K562 (cell line): ENCODE measurements around the gene SEPTIN8.

ENCODE experiments used
- LEF1 ChIP-seq: fragments of 450-650 bp; IDR thresholded peaks from 2 replicates; pipeline ENCODE4 v1.6.1; 2016; ENCODE audit warnings: mild to moderate bottlenecking
- MAFF ChIP-seq: IDR thresholded peaks from 2 replicates; pipeline ENCODE4 v1.6.1; 2012; ENCODE audit warnings: low read length, improper control_type of control experiment
- POLR2A ChIP-seq: fragments of 450-650 bp; conservative IDR thresholded peaks from 2 replicates; pipeline ENCODE4 v1.6.1; 2016
- RCOR1 ChIP-seq, 2 experiments: IDR thresholded peaks; 2 replicates each; pipeline ENCODE4 v1.6.1; 2012; ENCODE audit warnings: low read depth in 2 of 2, low read length in 2 of 2, borderline replicate concordance in 1 of 2, improper control_type of control experiment in 1 of 2
- TAF1 ChIP-seq: IDR thresholded peaks from 2 replicates; pipeline ENCODE4 v1.6.1; 2011; ENCODE audit warnings: mild to moderate bottlenecking, low read length, moderate library complexity; ENCODE audit not compliant: insufficient read depth, control insufficient read depth, severe bottlenecking; ENCODE audit errors: extremely low read depth
- TAF7 ChIP-seq: fragments of 450-650 bp; IDR thresholded peaks from 2 replicates; pipeline ENCODE4 v1.6.1; 2016; ENCODE audit warnings: missing genetic modification characterization, missing compliant biosample characterization
- ZBTB8A ChIP-seq: fragments of 450-650 bp; IDR thresholded peaks from 2 replicates; pipeline ENCODE4 v1.6.1; 2018; ENCODE audit warnings: mild to moderate bottlenecking, moderate library complexity; ENCODE audit not compliant: partially characterized antibody
- ZNF23 ChIP-seq: fragments of 250-450 bp; sonication (Bioruptor Pico); IDR thresholded peaks from 2 replicates; pipeline ENCODE4 v1.4.0; 2020; ENCODE audit warnings: mild to moderate bottlenecking
- ZNF282 ChIP-seq: sonication (generic); formaldehyde crosslinking; IDR thresholded peaks from 2 replicates; pipeline ENCODE4 v1.8.1; 2023; ENCODE audit warnings: missing genetic modification reagents
- TF ChIP-seq, protein P1 (sequence below): sonication (generic); formaldehyde crosslinking; IDR thresholded peaks from 2 replicates; pipeline ENCODE4 v1.8.1; 2023; ENCODE audit warnings: mild to moderate bottlenecking, missing genetic modification reagents

DNA sequence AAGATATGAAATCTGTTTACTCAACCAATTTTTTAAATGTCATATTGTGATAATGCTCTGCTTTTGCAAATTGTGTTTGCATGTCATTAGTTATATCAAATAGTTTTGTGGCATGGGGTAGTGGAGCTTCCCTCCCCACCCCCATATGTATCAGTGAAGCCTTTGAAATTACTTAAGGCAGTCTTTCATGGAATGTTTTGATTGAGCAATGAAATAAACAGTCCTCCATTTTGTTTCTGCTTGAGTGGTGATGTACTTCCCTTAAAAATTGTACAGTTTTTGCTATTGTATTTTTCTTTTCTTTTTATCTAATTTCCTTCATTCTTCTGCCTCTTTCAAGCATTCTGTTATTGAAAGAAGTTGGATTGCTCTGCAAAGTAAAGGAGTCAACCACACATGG, 39.5 kb upstream of the SEPTIN8 start:
- TF ChIP-seq ZNF23 (CRISPR knock-in tag) (no peak), RCOR1 (IDR thresholded peaks at IDR 0.05; ENCODE audit: borderline replicate concordance in 1 of 2, low read depth in 2 of 2, low read length in 2 of 2) (no peak), MAFF (no peak), LEF1 (no peak), ZNF282 (no peak), TAF7 (tag) (no peak), POLR2A (no peak), TAF1 (no peak), ZBTB8A (no peak)
- TF ChIP-seq, protein P1, sequence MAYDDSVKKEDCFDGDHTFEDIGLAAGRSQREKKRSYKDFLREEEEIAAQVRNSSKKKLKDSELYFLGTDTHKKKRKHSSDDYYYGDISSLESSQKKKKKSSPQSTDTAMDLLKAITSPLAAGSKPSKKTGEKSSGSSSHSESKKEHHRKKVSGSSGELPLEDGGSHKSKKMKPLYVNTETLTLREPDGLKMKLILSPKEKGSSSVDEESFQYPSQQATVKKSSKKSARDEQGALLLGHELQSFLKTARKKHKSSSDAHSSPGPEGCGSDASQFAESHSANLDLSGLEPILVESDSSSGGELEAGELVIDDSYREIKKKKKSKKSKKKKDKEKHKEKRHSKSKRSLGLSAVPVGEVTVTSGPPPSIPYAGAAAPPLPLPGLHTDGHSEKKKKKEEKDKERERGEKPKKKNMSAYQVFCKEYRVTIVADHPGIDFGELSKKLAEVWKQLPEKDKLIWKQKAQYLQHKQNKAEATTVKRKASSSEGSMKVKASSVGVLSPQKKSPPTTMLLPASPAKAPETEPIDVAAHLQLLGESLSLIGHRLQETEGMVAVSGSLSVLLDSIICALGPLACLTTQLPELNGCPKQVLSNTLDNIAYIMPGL (CRISPR knock-in tag): no peak
